SU-DHL-6 (cell line): ENCODE data around the gene ETV6.
A peak's percentile ranks its signal among the peaks of the same experiment; 100 is the strongest.

Experiments
- H2AFZ ChIP-seq: fragments of 200-600 bp; sonication (generic); 2 replicates; pipeline ENCODE4 v1.6.1; 2014; ENCODE audit warnings: low read depth, mild to moderate bottlenecking, moderate library complexity, mixed read lengths, antibody characterized with exemption, low read length; ENCODE audit not compliant: severe bottlenecking
- H3F3A ChIP-seq: fragments of 200-600 bp; shearing (Covaris generic); 2 replicates; pipeline ENCODE4 v1.6.0; 2016; ENCODE audit warnings: antibody characterized with exemption, mild to moderate bottlenecking; ENCODE audit not compliant: insufficient read depth
- H3K27ac ChIP-seq: fragments of 200-600 bp; sonication (generic); 2 replicates; pipeline ENCODE4 v1.5.1; 2016; ENCODE audit warnings: low read depth, mild to moderate bottlenecking, low read length, moderate library complexity, mixed read lengths
- H3K27me3 ChIP-seq: fragments of 200-600 bp; sonication (generic), shearing (Covaris generic); 2 replicates; pipeline ENCODE4 v1.6.0; 2014; ENCODE audit warnings: mild to moderate bottlenecking, low read length
- H3K36me3 ChIP-seq: fragments of 200-600 bp; sonication (generic); 2 replicates; pipeline ENCODE4 v1.6.1; 2014; ENCODE audit warnings: mild to moderate bottlenecking, low read length, mixed read lengths
- H3K4me2 ChIP-seq: fragments of 300-600, 200-600 bp; shearing (Covaris generic), sonication (generic); 2 replicates; pipeline ENCODE4 v1.6.0; 2014; ENCODE audit warnings: low read length, low read depth, mild to moderate bottlenecking; ENCODE audit not compliant: poor library complexity, severe bottlenecking
- H3K4me3 ChIP-seq: fragments of 200-600 bp; sonication (generic); 2 replicates; pipeline ENCODE4 v1.5.1; 2014; ENCODE audit warnings: antibody characterized with exemption, low read length, mild to moderate bottlenecking, mixed read lengths; ENCODE audit not compliant: insufficient read depth, poor library complexity, severe bottlenecking
- H3K79me2 ChIP-seq: fragments of 200-600 bp; sonication (generic); 2 replicates; pipeline ENCODE4 v1.6.1; 2014; ENCODE audit warnings: mild to moderate bottlenecking, low read length, moderate library complexity; ENCODE audit not compliant: insufficient read depth
- H3K9ac ChIP-seq: fragments of 200-600 bp; sonication (generic); 2 replicates; pipeline ENCODE4 v1.7.0; 2014; ENCODE audit warnings: mild to moderate bottlenecking, low read length
- H3K9me2 ChIP-seq: fragments of 200-600 bp; sonication (generic); replicated peaks from 2 replicates; pipeline ENCODE4 v1.6.1; 2014; ENCODE audit warnings: low read length; ENCODE audit not compliant: insufficient read depth
- H3K9me3 ChIP-seq: fragments of 200-600 bp; sonication (generic); 2 replicates; pipeline ENCODE4 v1.6.1; 2014; ENCODE audit warnings: low read length, mixed read lengths; ENCODE audit not compliant: insufficient read depth
- H4K20me1 ChIP-seq: fragments of 200-600 bp; sonication (generic); 2 replicates; pipeline ENCODE4 v1.6.1; 2014; ENCODE audit warnings: low read depth, mild to moderate bottlenecking, antibody characterized with exemption, low read length, moderate library complexity, mixed read lengths
- EZH2phosphoT487 ChIP-seq: fragments of 200-600 bp; sonication (generic), shearing (Covaris generic); conservative IDR thresholded peaks from 2 replicates; pipeline ENCODE4 v1.6.1; 2018; ENCODE audit warnings: mild to moderate bottlenecking, antibody characterized with exemption, low read length, moderate library complexity, mixed read lengths
- TF ChIP-seq, protein P1 (sequence below): fragments of 200-600 bp; sonication (generic); IDR thresholded peaks from one replicate; pipeline ENCODE4 v1.5.1; 2017; ENCODE audit warnings: antibody characterized with exemption, mild to moderate bottlenecking, low read length, moderate library complexity; ENCODE audit not compliant: insufficient read depth, poor library complexity, severe bottlenecking

Gene ETV6

GRCh38 chr12:11748903-11749302 is 99.4 kb downstream of the ETV6 start:
- H3K4me3 ChIP-seq: no peak overlapping the region
- no peaks in the 10 kb centered on the region for H3K9me3 ChIP-seq
- no peak overlapping the region for H3K4me2 ChIP-seq

DNA sequence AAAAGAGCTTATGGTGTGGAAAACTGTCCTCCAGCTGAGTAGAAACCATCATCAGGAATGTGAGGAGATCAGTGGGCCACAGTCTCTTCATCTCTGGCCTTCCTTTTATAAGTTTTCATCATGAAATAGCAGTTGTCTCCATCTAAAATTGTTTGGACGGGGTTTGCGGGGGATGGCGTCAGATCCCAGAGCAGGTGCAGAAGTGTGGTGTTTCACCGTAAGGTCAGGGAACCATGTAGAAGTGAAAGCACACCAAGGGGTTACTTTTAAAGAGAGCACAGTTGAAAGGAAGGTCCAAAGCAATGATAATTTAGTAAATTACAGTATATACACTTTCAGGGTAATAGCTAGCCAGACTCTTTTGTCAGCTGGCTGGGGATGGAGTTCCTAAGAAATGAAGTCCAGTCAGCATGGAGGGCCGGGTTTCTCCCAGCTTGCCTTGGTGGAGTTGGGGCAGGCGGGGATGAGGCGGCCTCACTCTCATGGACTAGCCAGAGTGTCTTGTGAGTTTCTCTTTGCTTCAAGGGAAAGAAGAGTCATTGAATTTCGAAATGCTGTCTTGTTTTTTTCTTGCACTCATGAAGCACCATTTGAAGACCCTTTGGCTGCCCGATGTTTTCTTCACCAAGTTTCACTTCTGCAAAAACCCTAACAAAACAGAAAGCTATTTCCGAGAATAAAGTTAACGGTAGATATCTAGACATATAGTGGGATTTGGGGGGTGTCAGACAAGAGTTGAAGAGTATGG is 100.6 kb downstream of the ETV6 start:
- no peaks in the 10 kb centered on the region for H3K36me3 ChIP-seq
- peak overlapping the region; percentile 28; the same call in 1 of the 2 replicates for H3K9ac ChIP-seq
- H3K9me2 ChIP-seq: no peaks in the 10 kb centered on the region
- H2AFZ ChIP-seq: no peak overlapping the region
- H3K4me2 ChIP-seq: peak overlapping the region; percentile 82
- no peaks in the 10 kb centered on the region for H3K9me3 ChIP-seq
- no peaks in the 10 kb centered on the region for H4K20me1 ChIP-seq
- H3K4me3 ChIP-seq: peak overlapping the region; percentile 29
- peak overlapping the region; percentile 82 for H3K27ac ChIP-seq
- no peaks in the 10 kb centered on the region for H3F3A ChIP-seq
- TF ChIP-seq EZH2phosphoT487: no peak
- TF ChIP-seq, protein P1, sequence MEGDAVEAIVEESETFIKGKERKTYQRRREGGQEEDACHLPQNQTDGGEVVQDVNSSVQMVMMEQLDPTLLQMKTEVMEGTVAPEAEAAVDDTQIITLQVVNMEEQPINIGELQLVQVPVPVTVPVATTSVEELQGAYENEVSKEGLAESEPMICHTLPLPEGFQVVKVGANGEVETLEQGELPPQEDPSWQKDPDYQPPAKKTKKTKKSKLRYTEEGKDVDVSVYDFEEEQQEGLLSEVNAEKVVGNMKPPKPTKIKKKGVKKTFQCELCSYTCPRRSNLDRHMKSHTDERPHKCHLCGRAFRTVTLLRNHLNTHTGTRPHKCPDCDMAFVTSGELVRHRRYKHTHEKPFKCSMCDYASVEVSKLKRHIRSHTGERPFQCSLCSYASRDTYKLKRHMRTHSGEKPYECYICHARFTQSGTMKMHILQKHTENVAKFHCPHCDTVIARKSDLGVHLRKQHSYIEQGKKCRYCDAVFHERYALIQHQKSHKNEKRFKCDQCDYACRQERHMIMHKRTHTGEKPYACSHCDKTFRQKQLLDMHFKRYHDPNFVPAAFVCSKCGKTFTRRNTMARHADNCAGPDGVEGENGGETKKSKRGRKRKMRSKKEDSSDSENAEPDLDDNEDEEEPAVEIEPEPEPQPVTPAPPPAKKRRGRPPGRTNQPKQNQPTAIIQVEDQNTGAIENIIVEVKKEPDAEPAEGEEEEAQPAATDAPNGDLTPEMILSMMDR: no peak
- H3K79me2 ChIP-seq: no peaks in the 10 kb centered on the region
- no peaks in the 10 kb centered on the region for H3K27me3 ChIP-seq

More at GRCh38 chr12:11748903-11749302, 99.4 kb downstream of the ETV6 start:
- H3K9me2 ChIP-seq: no peaks in the 10 kb centered on the region
- no peak overlapping the region for H2AFZ ChIP-seq
- no peaks in the 10 kb centered on the region for H3F3A ChIP-seq
- H4K20me1 ChIP-seq: no peaks in the 10 kb centered on the region
- H3K9ac ChIP-seq: no peak overlapping the region
- H3K79me2 ChIP-seq: no peaks in the 10 kb centered on the region
- H3K27ac ChIP-seq: no peak overlapping the region
- H3K36me3 ChIP-seq: no peaks in the 10 kb centered on the region
- no peak for TF ChIP-seq EZH2phosphoT487
- TF ChIP-seq, protein P1: no peak
- no peaks in the 10 kb centered on the region for H3K27me3 ChIP-seq

DNA sequence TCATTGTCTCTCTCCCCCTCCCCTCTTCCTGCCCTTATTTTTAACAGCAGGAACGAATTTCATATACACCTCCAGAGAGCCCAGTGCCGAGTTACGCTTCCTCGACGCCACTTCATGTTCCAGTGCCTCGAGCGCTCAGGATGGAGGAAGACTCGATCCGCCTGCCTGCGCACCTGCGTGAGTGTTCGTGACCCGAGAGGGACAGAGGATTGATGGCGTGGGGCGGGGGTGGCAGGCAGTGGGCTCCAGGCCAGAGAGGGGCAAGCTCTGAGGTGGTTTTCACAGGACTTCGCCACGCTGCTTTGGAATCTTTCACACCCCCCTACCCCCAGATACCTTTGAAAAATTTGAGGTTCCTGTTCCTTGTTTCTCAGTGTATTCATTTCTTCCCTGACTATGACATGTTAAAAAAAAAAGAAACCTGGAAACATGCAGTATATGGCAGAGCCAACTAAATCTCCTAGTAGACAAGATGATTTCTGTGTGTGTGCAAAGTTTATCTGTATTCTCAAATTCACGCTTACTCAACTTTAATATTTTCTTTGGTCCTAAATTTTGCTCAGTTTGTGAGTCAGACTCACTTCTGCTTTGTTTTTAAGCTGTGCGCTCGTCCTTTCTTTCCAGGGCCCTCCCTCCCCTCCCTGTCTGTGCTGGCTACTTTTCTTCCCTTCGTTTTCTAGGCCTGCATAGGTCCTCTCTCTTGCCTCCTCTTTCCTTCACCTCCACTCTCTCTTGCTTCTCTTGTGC is 103.1 kb downstream of the ETV6 start:
- H3K9me2 ChIP-seq: no peaks in the 10 kb centered on the region
- no peaks in the 10 kb centered on the region for H4K20me1 ChIP-seq
- no peak overlapping the region; the same call in 1 of the 2 replicates for H3K27ac ChIP-seq
- H3K36me3 ChIP-seq: no peaks in the 10 kb centered on the region
- H3K4me3 ChIP-seq: no peak overlapping the region
- no peaks in the 10 kb centered on the region for H3K79me2 ChIP-seq
- H3K9ac ChIP-seq: no peak overlapping the region
- peak overlapping the region; percentile 31 for H3K4me2 ChIP-seq
- H3K27me3 ChIP-seq: no peaks in the 10 kb centered on the region
- H2AFZ ChIP-seq: no peak overlapping the region
- H3K9me3 ChIP-seq: no peaks in the 10 kb centered on the region
- TF ChIP-seq EZH2phosphoT487: no peak
- TF ChIP-seq, protein P1: no peak
- no peaks in the 10 kb centered on the region for H3F3A ChIP-seq
